ENCODE results near the gene MUS81. TPM values are rescaled to one million over a fixed set of nuclear protein-coding genes. Genes with fewer than 3 reads are reported as not detected.

MUS81 gene
- total and polyA plus RNA-seq, 2 of the 13 experiments (the other 11 are each of a cell fraction or from before 2014, with no cell fraction given), result 25.6 to 30.2 TPM

DNA sequence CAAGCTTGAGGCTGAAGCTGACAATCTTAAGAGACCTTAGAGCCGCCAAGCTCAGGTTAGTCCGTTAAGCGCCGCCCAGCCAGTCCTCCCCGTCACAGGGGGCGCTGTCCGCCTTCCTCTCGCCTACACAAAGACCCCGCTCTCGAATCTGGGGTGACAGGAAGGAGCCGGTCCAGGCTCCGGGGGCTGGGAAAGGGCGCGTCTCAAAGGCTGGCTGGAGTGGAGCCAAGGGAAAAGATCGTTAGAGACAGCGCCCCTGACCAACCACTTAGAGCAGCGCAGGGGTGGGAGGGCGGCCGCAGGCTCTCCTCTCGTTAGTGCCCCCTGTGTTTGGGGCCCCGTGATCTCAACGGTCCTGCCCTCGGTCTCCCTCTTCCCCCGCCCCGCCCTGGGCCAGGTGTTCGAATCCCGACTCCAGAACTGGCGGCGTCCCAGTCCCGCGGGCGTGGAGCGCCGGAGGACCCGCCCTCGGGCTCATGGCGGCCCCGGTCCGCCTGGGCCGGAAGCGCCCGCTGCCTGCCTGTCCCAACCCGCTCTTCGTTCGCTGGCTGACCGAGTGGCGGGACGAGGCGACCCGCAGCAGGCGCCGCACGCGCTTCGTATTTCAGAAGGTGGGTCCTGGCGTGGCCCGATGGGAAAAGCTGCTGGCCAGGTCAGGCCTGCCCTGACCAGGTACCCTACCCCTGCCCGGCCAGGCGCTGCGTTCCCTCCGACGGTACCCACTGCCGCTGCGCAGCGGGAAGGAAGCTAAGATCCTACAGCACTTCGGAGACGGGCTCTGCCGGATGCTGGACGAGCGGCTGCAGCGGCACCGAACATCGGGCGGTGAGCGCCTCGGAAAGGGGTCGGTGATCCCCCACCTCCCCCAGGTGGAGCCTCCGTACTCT lies at the start of gene MUS81 (continued):
- TF ChIP-seq, protein P1, sequence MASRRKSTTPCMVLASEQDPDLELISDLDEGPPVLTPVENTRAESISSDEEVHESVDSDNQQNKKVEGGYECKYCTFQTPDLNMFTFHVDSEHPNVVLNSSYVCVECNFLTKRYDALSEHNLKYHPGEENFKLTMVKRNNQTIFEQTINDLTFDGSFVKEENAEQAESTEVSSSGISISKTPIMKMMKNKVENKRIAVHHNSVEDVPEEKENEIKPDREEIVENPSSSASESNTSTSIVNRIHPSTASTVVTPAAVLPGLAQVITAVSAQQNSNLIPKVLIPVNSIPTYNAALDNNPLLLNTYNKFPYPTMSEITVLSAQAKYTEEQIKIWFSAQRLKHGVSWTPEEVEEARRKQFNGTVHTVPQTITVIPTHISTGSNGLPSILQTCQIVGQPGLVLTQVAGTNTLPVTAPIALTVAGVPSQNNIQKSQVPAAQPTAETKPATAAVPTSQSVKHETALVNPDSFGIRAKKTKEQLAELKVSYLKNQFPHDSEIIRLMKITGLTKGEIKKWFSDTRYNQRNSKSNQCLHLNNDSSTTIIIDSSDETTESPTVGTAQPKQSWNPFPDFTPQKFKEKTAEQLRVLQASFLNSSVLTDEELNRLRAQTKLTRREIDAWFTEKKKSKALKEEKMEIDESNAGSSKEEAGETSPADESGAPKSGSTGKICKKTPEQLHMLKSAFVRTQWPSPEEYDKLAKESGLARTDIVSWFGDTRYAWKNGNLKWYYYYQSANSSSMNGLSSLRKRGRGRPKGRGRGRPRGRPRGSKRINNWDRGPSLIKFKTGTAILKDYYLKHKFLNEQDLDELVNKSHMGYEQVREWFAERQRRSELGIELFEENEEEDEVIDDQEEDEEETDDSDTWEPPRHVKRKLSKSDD (CRISPR knock-in tag; IDR thresholded peaks at IDR 0.05; ENCODE audit: low read depth), result no peak
- TF ChIP-seq REPIN1 (CRISPR knock-in tag; IDR thresholded peaks at IDR 0.05; ENCODE audit: borderline replicate concordance, low read depth), result peak; percentile 14; the same call in 1 of the 2 replicates
- peak; percentile 77; the same call in 1 of the 2 replicates for TF ChIP-seq ELF4 (CRISPR knock-in tag; IDR thresholded peaks at IDR 0.05; ENCODE audit: borderline replicate concordance)
- 0 out of 2 replicates have a peak, but pooled peaks have one; percentile 41 for TF ChIP-seq FOXJ3 (CRISPR knock-in tag; IDR thresholded peaks at IDR 0.05; ENCODE audit: borderline replicate concordance)
- no peak for TF ChIP-seq SRSF1 (optimal IDR thresholded peaks at IDR 0.05; ENCODE audit: low read depth, low read length)
- TF ChIP-seq RORA (CRISPR knock-in tag; IDR thresholded peaks at IDR 0.05), result no peak
- 0 out of 2 replicates have a peak, but pooled peaks have one; percentile 18 for TF ChIP-seq ZNF766 (CRISPR knock-in tag; IDR thresholded peaks at IDR 0.05; ENCODE audit: borderline replicate concordance)
- TF ChIP-seq ZNF790 (CRISPR knock-in tag; IDR thresholded peaks at IDR 0.05; ENCODE audit: borderline replicate concordance), result peak; percentile 86; the same call in 1 of the 2 replicates
- TF ChIP-seq, protein P2, sequence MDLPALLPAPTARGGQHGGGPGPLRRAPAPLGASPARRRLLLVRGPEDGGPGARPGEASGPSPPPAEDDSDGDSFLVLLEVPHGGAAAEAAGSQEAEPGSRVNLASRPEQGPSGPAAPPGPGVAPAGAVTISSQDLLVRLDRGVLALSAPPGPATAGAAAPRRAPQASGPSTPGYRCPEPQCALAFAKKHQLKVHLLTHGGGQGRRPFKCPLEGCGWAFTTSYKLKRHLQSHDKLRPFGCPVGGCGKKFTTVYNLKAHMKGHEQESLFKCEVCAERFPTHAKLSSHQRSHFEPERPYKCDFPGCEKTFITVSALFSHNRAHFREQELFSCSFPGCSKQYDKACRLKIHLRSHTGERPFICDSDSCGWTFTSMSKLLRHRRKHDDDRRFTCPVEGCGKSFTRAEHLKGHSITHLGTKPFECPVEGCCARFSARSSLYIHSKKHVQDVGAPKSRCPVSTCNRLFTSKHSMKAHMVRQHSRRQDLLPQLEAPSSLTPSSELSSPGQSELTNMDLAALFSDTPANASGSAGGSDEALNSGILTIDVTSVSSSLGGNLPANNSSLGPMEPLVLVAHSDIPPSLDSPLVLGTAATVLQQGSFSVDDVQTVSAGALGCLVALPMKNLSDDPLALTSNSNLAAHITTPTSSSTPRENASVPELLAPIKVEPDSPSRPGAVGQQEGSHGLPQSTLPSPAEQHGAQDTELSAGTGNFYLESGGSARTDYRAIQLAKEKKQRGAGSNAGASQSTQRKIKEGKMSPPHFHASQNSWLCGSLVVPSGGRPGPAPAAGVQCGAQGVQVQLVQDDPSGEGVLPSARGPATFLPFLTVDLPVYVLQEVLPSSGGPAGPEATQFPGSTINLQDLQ (CRISPR knock-in tag; IDR thresholded peaks at IDR 0.05), result no peak
- peak; percentile 43; the same call in 1 of the 2 replicates for TF ChIP-seq SSRP1 (CRISPR knock-in tag; IDR thresholded peaks at IDR 0.05)
- TF ChIP-seq ZKSCAN5 (CRISPR knock-in tag; IDR thresholded peaks at IDR 0.05), result no peak
- TF ChIP-seq, protein P3, sequence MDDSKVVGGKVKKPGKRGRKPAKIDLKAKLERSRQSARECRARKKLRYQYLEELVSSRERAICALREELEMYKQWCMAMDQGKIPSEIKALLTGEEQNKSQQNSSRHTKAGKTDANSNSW (CRISPR knock-in tag; IDR thresholded peaks at IDR 0.05; ENCODE audit: borderline replicate concordance), result no peak
- TF ChIP-seq ATF7-NPFF (CRISPR knock-in tag; IDR thresholded peaks at IDR 0.05; ENCODE audit: low read depth), result peak; percentile 62; the same call in 1 of the 2 replicates
- TF ChIP-seq GATAD2A (CRISPR knock-in tag; IDR thresholded peaks at IDR 0.05), result peak; percentile 80
- 0 out of 2 replicates have a peak, but pooled peaks have one; percentile 25 for TF ChIP-seq SATB2 (CRISPR knock-in tag; IDR thresholded peaks at IDR 0.05)
- TF ChIP-seq, protein P4, sequence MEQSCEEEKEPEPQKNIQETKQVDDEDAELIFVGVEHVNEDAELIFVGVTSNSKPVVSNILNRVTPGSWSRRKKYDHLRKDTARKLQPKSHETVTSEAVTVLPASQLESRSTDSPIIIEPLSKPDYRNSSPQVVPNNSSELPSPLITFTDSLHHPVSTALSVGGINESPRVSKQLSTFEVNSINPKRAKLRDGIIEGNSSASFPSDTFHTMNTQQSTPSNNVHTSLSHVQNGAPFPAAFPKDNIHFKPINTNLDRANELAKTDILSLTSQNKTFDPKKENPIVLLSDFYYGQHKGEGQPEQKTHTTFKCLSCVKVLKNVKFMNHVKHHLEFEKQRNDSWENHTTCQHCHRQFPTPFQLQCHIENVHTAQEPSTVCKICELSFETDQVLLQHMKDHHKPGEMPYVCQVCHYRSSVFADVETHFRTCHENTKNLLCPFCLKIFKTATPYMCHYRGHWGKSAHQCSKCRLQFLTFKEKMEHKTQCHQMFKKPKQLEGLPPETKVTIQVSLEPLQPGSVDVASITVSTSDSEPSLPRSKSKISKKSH (CRISPR knock-in tag; IDR thresholded peaks at IDR 0.05; ENCODE audit: borderline replicate concordance), result no peak; the same call in 1 of the 2 replicates
- peak; percentile 52 for TF ChIP-seq TAF15 (IDR thresholded peaks at IDR 0.05; ENCODE audit: low read depth, low read length, poor library complexity, severe bottlenecking)
- no peak for TF ChIP-seq ZNF577 (CRISPR knock-in tag; IDR thresholded peaks at IDR 0.05; ENCODE audit: borderline replicate concordance, low read depth)
- no peak for TF ChIP-seq ZNF282 (IDR thresholded peaks at IDR 0.05; ENCODE audit: partially characterized antibody)
- no peak for TF ChIP-seq ZNF468 (CRISPR knock-in tag; IDR thresholded peaks at IDR 0.05)
- TF ChIP-seq SMAD1 (CRISPR knock-in tag; IDR thresholded peaks at IDR 0.05; ENCODE audit: borderline replicate concordance, low read depth), result no peak

Measured in HepG2 (cell line).